Spleen (tissue), 7 donors: ENCODE results near the gene LAIR2.

Experiments
- POLR2A ChIP-seq, 3 donors: fragments of 450-650 bp; IDR thresholded peaks; one replicate each; pipeline ENCODE4 v1.5.1; 2017; ENCODE audit warnings: antibody characterized with exemption in 3 of 3, mild to moderate bottlenecking in 1 of 3
- POLR2AphosphoS5 ChIP-seq, 3 donors: sonication (generic); formaldehyde crosslinking; IDR thresholded peaks; one replicate each; pipeline ENCODE4 v1.5.1; 2017; ENCODE audit warnings: antibody characterized with exemption in 3 of 3
- TF ChIP-seq, protein P1 (sequence below), 11 experiments: fragments of 200-600 bp in 7 of 11; fragments of 450-650 bp in 4 of 11; sonication (generic) in 4 of 11; IDR thresholded peaks in 8 of 11; conservative IDR thresholded peaks in 3 of 11; 1 replicate in 7 of 11; 2 replicates in 4 of 11; pipeline versions ENCODE4 v1.4.0 to v1.8.0; 2016 to 2021; ENCODE audit warnings: antibody characterized with exemption in 11 of 11, inconsistent platforms in 4 of 11, mild to moderate bottlenecking in 1 of 11
- donor health status: DM: no; HTN: no; CAD: no; lungs with moderate emphysema.
- donor health status: DM: no; HTN: no; CAD: no.
- donor health status: DM: no; HTN: no; CAD: no.

GRCh38 chr19:54456423-54457373, 45.9 kb upstream of the LAIR2 start:
- TF ChIP-seq, protein P1, sequence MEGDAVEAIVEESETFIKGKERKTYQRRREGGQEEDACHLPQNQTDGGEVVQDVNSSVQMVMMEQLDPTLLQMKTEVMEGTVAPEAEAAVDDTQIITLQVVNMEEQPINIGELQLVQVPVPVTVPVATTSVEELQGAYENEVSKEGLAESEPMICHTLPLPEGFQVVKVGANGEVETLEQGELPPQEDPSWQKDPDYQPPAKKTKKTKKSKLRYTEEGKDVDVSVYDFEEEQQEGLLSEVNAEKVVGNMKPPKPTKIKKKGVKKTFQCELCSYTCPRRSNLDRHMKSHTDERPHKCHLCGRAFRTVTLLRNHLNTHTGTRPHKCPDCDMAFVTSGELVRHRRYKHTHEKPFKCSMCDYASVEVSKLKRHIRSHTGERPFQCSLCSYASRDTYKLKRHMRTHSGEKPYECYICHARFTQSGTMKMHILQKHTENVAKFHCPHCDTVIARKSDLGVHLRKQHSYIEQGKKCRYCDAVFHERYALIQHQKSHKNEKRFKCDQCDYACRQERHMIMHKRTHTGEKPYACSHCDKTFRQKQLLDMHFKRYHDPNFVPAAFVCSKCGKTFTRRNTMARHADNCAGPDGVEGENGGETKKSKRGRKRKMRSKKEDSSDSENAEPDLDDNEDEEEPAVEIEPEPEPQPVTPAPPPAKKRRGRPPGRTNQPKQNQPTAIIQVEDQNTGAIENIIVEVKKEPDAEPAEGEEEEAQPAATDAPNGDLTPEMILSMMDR (IDR thresholded peaks at IDR 0.05 in 8 of 11, conservative IDR thresholded peaks at IDR 0.05 in 3 of 11), result no peak
- TF ChIP-seq POLR2A (IDR thresholded peaks at IDR 0.05), result no peak
- TF ChIP-seq POLR2AphosphoS5 (IDR thresholded peaks at IDR 0.05), result peak in 2 of 3 donors; percentile 29 to 63
